ENCODE measurements around the gene GPR17. TPM values are rescaled to one million over a fixed set of nuclear protein-coding genes. Genes with fewer than 3 reads are reported as not detected.

Gene GPR17
- total RNA-seq, 1 experiment from 2014 or later = not detected

- DNase-seq (ENCODE audit: unreplicated experiment) = no peak
- Mint-ChIP-seq H3K9me3 (ENCODE audit: unreplicated experiment) (no peaks in the 10 kb centered on the region), H3K27ac (ENCODE audit: low read depth, unreplicated experiment) (no peak within 1 kb of the TSS), H3K36me3 (ENCODE audit: insufficient read depth, unreplicated experiment) (no peaks in the 10 kb centered on the region), H3K4me3 (ENCODE audit: unreplicated experiment) (peak within 1 kb of the TSS; percentile 49), H3K4me1 (ENCODE audit: insufficient read depth, unreplicated experiment) (no peaks in the 10 kb centered on the region), H3K27me3 (ENCODE audit: insufficient read depth, unreplicated experiment) (peaks cover 48% of the 10 kb centered on the region)
- POLR2A ChIA-PET = interaction anchor here (0.6 to 0.7 kb wide), 3 partner anchors 27 to 101 kb away, joined by 3 read pairs; no protein-coding TSS in a partner anchor
- intact Hi-C loops (cut with micrococcal nuclease) = no loop called here
- CTCF ChIA-PET = interaction anchor here (0.5 to 1.8 kb wide), 4 partner anchors 17 to 302 kb away, joined by 3 to 12 read pairs (median 3); no protein-coding TSS in a partner anchor
- TF ChIP-seq CTCF (IDR thresholded peaks at IDR 0.05; ENCODE audit: unreplicated experiment) = no peak
- BruUV-seq (replicated peaks) = no TSS peak
Observed at GRCh38 chr2:127675331-127676261, 29.6 kb downstream of the GPR17 start, which contains the start of gene LIMS2. TSS of gene LIMS2 (minus strand) at chr2:127675530. CDS start at chr2:127675024, 506 bp downstream.

GRCh38 chr2:127676906-127677305, 31.0 kb downstream of the GPR17 start:
- intact Hi-C loops (cut with micrococcal nuclease) = no loop called here
- Mint-ChIP-seq H3K27ac (ENCODE audit: low read depth, unreplicated experiment) (no peak overlapping the region), H3K4me3 (ENCODE audit: unreplicated experiment) (no peak overlapping the region), H3K4me1 (ENCODE audit: insufficient read depth, unreplicated experiment) (no peaks in the 10 kb centered on the region), H3K27me3 (ENCODE audit: insufficient read depth, unreplicated experiment) (peaks cover 45% of the 10 kb centered on the region), H3K9me3 (ENCODE audit: unreplicated experiment) (no peaks in the 10 kb centered on the region), H3K36me3 (ENCODE audit: insufficient read depth, unreplicated experiment) (no peaks in the 10 kb centered on the region)
- DNase-seq (ENCODE audit: unreplicated experiment) = no peak
- no TSS peak for BruUV-seq (replicated peaks)
- ChIA-PET CTCF (interaction anchor here (0.6 to 1.8 kb wide), 2 partner anchors 27 to 104 kb away, joined by 3 to 12 read pairs; no protein-coding TSS in a partner anchor), POLR2A (no interaction called here)
- TF ChIP-seq CTCF (IDR thresholded peaks at IDR 0.05; ENCODE audit: unreplicated experiment) = no peak

- Mint-ChIP-seq H3K27ac (ENCODE audit: low read depth, unreplicated experiment) (no peak overlapping the region), H3K36me3 (ENCODE audit: insufficient read depth, unreplicated experiment) (no peaks in the 10 kb centered on the region), H3K4me3 (ENCODE audit: unreplicated experiment) (no peak overlapping the region), H3K9me3 (ENCODE audit: unreplicated experiment) (no peaks in the 10 kb centered on the region), H3K27me3 (ENCODE audit: insufficient read depth, unreplicated experiment) (peaks cover 34% of the 10 kb centered on the region), H3K4me1 (ENCODE audit: insufficient read depth, unreplicated experiment) (no peaks in the 10 kb centered on the region)
- CTCF ChIA-PET = interaction anchor here (0.5 kb wide), 1 partner anchor 87 kb away, joined by 3 read pairs; no protein-coding TSS in a partner anchor
- BruUV-seq (replicated peaks) = no TSS peak
- POLR2A ChIA-PET = no interaction called here
- DNase-seq (ENCODE audit: unreplicated experiment) = no peak
- no peak for TF ChIP-seq CTCF (IDR thresholded peaks at IDR 0.05; ENCODE audit: unreplicated experiment)
- intact Hi-C loops (cut with micrococcal nuclease) = no loop called here
Observed at GRCh38 chr2:127678531-127678930, 32.6 kb downstream of the GPR17 start.

- ChIA-PET CTCF (interaction anchor here (0.5 kb wide), 2 partner anchors 87 to 130 kb away, joined by 3 to 5 read pairs; no protein-coding TSS in a partner anchor), POLR2A (interaction anchor here (0.6 kb wide), 1 partner anchor 49 kb away, joined by 3 read pairs; no protein-coding TSS in a partner anchor)
- Mint-ChIP-seq H3K27me3 (ENCODE audit: insufficient read depth, unreplicated experiment) (peaks cover 34% of the 10 kb centered on the region), H3K27ac (ENCODE audit: low read depth, unreplicated experiment) (no peak overlapping the region), H3K4me1 (ENCODE audit: insufficient read depth, unreplicated experiment) (no peaks in the 10 kb centered on the region), H3K9me3 (ENCODE audit: unreplicated experiment) (no peaks in the 10 kb centered on the region), H3K36me3 (ENCODE audit: insufficient read depth, unreplicated experiment) (no peaks in the 10 kb centered on the region), H3K4me3 (ENCODE audit: unreplicated experiment) (no peak overlapping the region)
- no peak for DNase-seq (ENCODE audit: unreplicated experiment)
- intact Hi-C loops (cut with micrococcal nuclease) = no loop called here
- no TSS peak for BruUV-seq (replicated peaks)
- TF ChIP-seq CTCF (IDR thresholded peaks at IDR 0.05; ENCODE audit: unreplicated experiment) = no peak
Observed at GRCh38 chr2:127678991-127679390, 33.0 kb downstream of the GPR17 start.
